ENCODE results near the gene TMEM53.

Gene TMEM53

GRCh38 chr1:44642255-44642654 is 32.0 kb downstream of the TMEM53 start:
- H3K4me2 ChIP-seq (ENCODE audit: insufficient read depth, low read length), result no peak overlapping the region
- H3K27ac ChIP-seq (ENCODE audit: low read length), result no peak overlapping the region
- no peak overlapping the region for H3K4me3 ChIP-seq (ENCODE audit: low read depth in 1 of 2, low read length in 2 of 2)
- peaks cover 14% of the 10 kb centered on the region; the same call in 1 of the 2 replicates for H3K79me2 ChIP-seq (ENCODE audit: insufficient read depth, low read length)
- H3K36me3 ChIP-seq (ENCODE audit: insufficient read depth, low read length), result peaks cover 99% of the 10 kb centered on the region
- H3K9ac ChIP-seq (ENCODE audit: low read depth, low read length), result no peak overlapping the region
- H3K27me3 ChIP-seq (ENCODE audit: insufficient read depth, low read length, poor library complexity), result no peaks in the 10 kb centered on the region
- no peak for ATAC-seq (ENCODE audit: insufficient read depth, low read depth)
- no peak overlapping the region for H2AFZ ChIP-seq (ENCODE audit: low read depth, low read length)
- no peaks in the 10 kb centered on the region for H3K9me3 ChIP-seq (ENCODE audit: insufficient read depth, low read length, severe bottlenecking)
- TF ChIP-seq, protein P1, sequence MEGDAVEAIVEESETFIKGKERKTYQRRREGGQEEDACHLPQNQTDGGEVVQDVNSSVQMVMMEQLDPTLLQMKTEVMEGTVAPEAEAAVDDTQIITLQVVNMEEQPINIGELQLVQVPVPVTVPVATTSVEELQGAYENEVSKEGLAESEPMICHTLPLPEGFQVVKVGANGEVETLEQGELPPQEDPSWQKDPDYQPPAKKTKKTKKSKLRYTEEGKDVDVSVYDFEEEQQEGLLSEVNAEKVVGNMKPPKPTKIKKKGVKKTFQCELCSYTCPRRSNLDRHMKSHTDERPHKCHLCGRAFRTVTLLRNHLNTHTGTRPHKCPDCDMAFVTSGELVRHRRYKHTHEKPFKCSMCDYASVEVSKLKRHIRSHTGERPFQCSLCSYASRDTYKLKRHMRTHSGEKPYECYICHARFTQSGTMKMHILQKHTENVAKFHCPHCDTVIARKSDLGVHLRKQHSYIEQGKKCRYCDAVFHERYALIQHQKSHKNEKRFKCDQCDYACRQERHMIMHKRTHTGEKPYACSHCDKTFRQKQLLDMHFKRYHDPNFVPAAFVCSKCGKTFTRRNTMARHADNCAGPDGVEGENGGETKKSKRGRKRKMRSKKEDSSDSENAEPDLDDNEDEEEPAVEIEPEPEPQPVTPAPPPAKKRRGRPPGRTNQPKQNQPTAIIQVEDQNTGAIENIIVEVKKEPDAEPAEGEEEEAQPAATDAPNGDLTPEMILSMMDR (IDR thresholded peaks at IDR 0.05; ENCODE audit: borderline replicate concordance, extremely low read depth, low read length, poor library complexity, severe bottlenecking), result no peak
- no peak for TF ChIP-seq EZH2 (IDR thresholded peaks at IDR 0.05; ENCODE audit: borderline replicate concordance, low read depth, low read length, severe bottlenecking)
- H4K20me1 ChIP-seq (ENCODE audit: insufficient read depth, low read length), result peaks cover 40% of the 10 kb centered on the region
- no peaks in the 10 kb centered on the region for H3K4me1 ChIP-seq (ENCODE audit: insufficient read depth, low read length)
- DNase-seq, result no peak

DNA sequence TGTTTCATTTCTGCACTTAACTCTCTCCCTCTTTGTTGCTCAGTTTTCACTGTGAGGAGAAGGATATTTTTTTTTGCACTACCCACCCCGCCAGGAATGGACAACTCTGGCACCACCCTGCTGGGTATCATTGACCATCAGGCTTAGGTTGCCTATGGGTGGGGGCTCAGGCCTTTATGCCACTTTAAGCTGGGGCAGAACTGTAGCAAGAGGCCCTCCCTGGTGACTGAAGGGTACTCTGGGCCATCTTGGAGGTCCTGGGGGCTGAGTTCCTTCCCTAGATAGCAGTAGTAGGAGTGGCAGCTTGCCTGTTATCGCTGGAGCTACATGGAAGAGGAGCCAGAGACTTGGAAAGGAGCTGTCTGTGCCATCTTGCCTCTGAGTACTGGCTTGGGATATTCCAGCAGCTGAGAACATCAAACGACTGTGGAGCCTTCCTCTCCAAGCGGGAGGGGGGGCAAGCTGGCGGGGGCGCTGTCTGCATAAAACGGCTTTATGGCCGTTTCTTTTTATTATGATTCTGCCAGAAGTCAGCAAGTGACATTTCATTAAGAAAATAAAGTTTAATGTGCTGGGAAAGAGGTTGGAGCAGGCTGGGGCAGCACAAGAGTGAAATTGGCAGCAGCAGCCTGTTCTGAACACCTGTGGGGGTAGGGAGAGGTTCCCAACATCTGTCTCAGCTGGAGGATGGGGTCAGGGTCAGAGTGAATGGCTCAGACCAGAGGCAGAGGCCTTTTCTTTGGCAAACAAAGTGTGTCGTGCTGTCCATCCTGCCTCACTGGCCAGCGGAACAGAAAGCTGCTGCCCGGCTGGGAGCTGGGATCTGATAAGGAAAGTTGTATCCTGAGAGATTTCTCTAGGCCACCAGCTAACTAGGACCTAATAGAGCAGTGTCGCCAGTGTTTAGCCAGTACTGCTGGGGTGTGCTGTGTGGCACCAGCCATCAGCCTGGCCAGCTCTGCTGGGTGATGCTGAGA is 32.9 kb downstream of the TMEM53 start:
- no peaks in the 10 kb centered on the region for H3K4me1 ChIP-seq (ENCODE audit: insufficient read depth, low read length)
- peaks cover 41% of the 10 kb centered on the region for H4K20me1 ChIP-seq (ENCODE audit: insufficient read depth, low read length)
- no peaks in the 10 kb centered on the region for H3K9me3 ChIP-seq (ENCODE audit: insufficient read depth, low read length, severe bottlenecking)
- no peak for TF ChIP-seq EZH2 (IDR thresholded peaks at IDR 0.05; ENCODE audit: borderline replicate concordance, low read depth, low read length, severe bottlenecking)
- TF ChIP-seq, protein P1 (IDR thresholded peaks at IDR 0.05; ENCODE audit: borderline replicate concordance, extremely low read depth, low read length, poor library complexity, severe bottlenecking), result no peak
- DNase-seq (no peak), ATAC-seq (ENCODE audit: insufficient read depth, low read depth) (no peak)
- no peak overlapping the region for H3K4me2 ChIP-seq (ENCODE audit: insufficient read depth, low read length)
- H3K27me3 ChIP-seq (ENCODE audit: insufficient read depth, low read length, poor library complexity), result no peaks in the 10 kb centered on the region
- H2AFZ ChIP-seq (ENCODE audit: low read depth, low read length), result no peak overlapping the region
- peaks cover 15% of the 10 kb centered on the region; the same call in 1 of the 2 replicates for H3K79me2 ChIP-seq (ENCODE audit: insufficient read depth, low read length)
- no peak overlapping the region for H3K27ac ChIP-seq (ENCODE audit: low read length)
- no peak overlapping the region for H3K9ac ChIP-seq (ENCODE audit: low read depth, low read length)
- H3K36me3 ChIP-seq (ENCODE audit: insufficient read depth, low read length), result peaks cover 99% of the 10 kb centered on the region
- H3K4me3 ChIP-seq (ENCODE audit: low read depth in 1 of 2, low read length in 2 of 2), result no peak overlapping the region

- ATAC-seq (ENCODE audit: insufficient read depth, low read depth) (no peak), DNase-seq (no peak)
- Histone ChIP-seq H3K4me1 (ENCODE audit: insufficient read depth, low read length) (peaks cover 2% of the 10 kb centered on the region; the same call in 1 of the 2 replicates), H3K9ac (ENCODE audit: low read depth, low read length) (no peak overlapping the region), H3K9me3 (ENCODE audit: insufficient read depth, low read length, severe bottlenecking) (no peaks in the 10 kb centered on the region), H2AFZ (ENCODE audit: low read depth, low read length) (no peak overlapping the region), H4K20me1 (ENCODE audit: insufficient read depth, low read length) (peaks cover 47% of the 10 kb centered on the region), H3K4me2 (ENCODE audit: insufficient read depth, low read length) (no peak overlapping the region), H3K27me3 (ENCODE audit: insufficient read depth, low read length, poor library complexity) (no peaks in the 10 kb centered on the region), H3K79me2 (ENCODE audit: insufficient read depth, low read length) (peaks cover 25% of the 10 kb centered on the region; the same call in 1 of the 2 replicates), H3K27ac (ENCODE audit: low read length) (no peak overlapping the region), H3K4me3 (ENCODE audit: low read depth in 1 of 2, low read length in 2 of 2) (no peak overlapping the region), H3K36me3 (ENCODE audit: insufficient read depth, low read length) (peaks cover 99% of the 10 kb centered on the region)
- TF ChIP-seq, protein P1 (IDR thresholded peaks at IDR 0.05; ENCODE audit: borderline replicate concordance, extremely low read depth, low read length, poor library complexity, severe bottlenecking), result no peak
- TF ChIP-seq EZH2 (IDR thresholded peaks at IDR 0.05; ENCODE audit: borderline replicate concordance, low read depth, low read length, severe bottlenecking), result no peak
These were observed 34.0 kb downstream of the TMEM53 start for GRCh38 chr1:44640200-44640853.

Data from DND-41 (cell line).